ENCODE data around the gene P2RY11. TPM values are rescaled to one million over a fixed set of nuclear protein-coding genes. Genes with fewer than 3 reads are reported as not detected.

P2RY11 gene
- total RNA-seq, 2 donors from 2014 or later = 9.2 to 20.8 TPM

GRCh38 chr19:10083911-10084310, 27.6 kb upstream of the P2RY11 start:
- Histone ChIP-seq H3K9me3 (no peaks in the 10 kb centered on the region), H3K4me3 (no peak overlapping the region), H3K27me3 (replicated peaks; ENCODE audit: insufficient read depth) (no peaks in the 10 kb centered on the region), H3K4me1 (replicated peaks) (no peaks in the 10 kb centered on the region), H3K27ac (no peak overlapping the region), H3K36me3 (no peaks in the 10 kb centered on the region)
- WGBS = 85% methylated on average over 9 of the region's 9 CpGs
- no peak for TF ChIP-seq POLR2A (IDR thresholded peaks at IDR 0.05)
- TF ChIP-seq POLR2AphosphoS5 (IDR thresholded peaks at IDR 0.05) = no peak
- TF ChIP-seq CTCF (IDR thresholded peaks at IDR 0.05) = no peak
- DNase-seq (ENCODE audit: low spot score) = no peak
- intact Hi-C loops (cut with DNase I) = no loop called here

GRCh38 chr19:10084803-10085202, 26.7 kb upstream of the P2RY11 start:
- no peaks in the 10 kb centered on the region for H3K36me3 ChIP-seq
- H3K4me1 ChIP-seq (replicated peaks) = no peaks in the 10 kb centered on the region
- H3K27ac ChIP-seq = no peak overlapping the region
- intact Hi-C loops (cut with DNase I) = no loop called here
- DNase-seq (ENCODE audit: low spot score) = no peak
- H3K4me3 ChIP-seq = no peak overlapping the region
- 68% methylated on average over 3 of the region's 3 CpGs for WGBS
- H3K27me3 ChIP-seq (replicated peaks; ENCODE audit: insufficient read depth) = no peaks in the 10 kb centered on the region
- no peaks in the 10 kb centered on the region for H3K9me3 ChIP-seq
- TF ChIP-seq POLR2A (IDR thresholded peaks at IDR 0.05) = no peak
- TF ChIP-seq CTCF (IDR thresholded peaks at IDR 0.05) = no peak
- TF ChIP-seq POLR2AphosphoS5 (IDR thresholded peaks at IDR 0.05) = no peak

- Histone ChIP-seq H3K27me3 (replicated peaks; ENCODE audit: insufficient read depth) (no peaks in the 10 kb centered on the region), H3K27ac (peak within 1 kb of the TSS; percentile 85 to 92), H3K4me1 (replicated peaks) (no peaks in the 10 kb centered on the region), H3K36me3 (no peaks in the 10 kb centered on the region), H3K4me3 (peak within 1 kb of the TSS; percentile 70 to 96), H3K9me3 (no peaks in the 10 kb centered on the region)
- DNase-seq (ENCODE audit: low spot score) = peak; percentile 64
- intact Hi-C loops (cut with DNase I) = no loop called here
- 6% methylated on average over 44 of the region's 81 CpGs for WGBS
- TF ChIP-seq POLR2AphosphoS5 (IDR thresholded peaks at IDR 0.05) (peak; percentile 40), POLR2A (IDR thresholded peaks at IDR 0.05) (peak; percentile 13), CTCF (IDR thresholded peaks at IDR 0.05) (peak in 1 of 4 experiments; percentile 17)
Observed at GRCh38 chr19:10085641-10086590, 25.6 kb upstream of the P2RY11 start, which contains the start of gene SHFL. SHFL (plus strand) TSS chr19:10086317; CDS start chr19:10086428, 111 bp downstream.

GRCh38 chr19:10086591-10087192, 24.8 kb upstream of the P2RY11 start:
- intact Hi-C loops (cut with DNase I) = no loop called here
- DNase-seq (ENCODE audit: low spot score) = no peak
- no peaks in the 10 kb centered on the region for H3K4me1 ChIP-seq (replicated peaks)
- H3K4me3 ChIP-seq = peak overlapping the region; percentile 70 to 96
- 4% methylated on average over 43 of the region's 43 CpGs for WGBS
- H3K36me3 ChIP-seq = no peaks in the 10 kb centered on the region
- H3K9me3 ChIP-seq = no peaks in the 10 kb centered on the region
- TF ChIP-seq POLR2AphosphoS5 (IDR thresholded peaks at IDR 0.05) (no peak), CTCF (IDR thresholded peaks at IDR 0.05) (no peak), POLR2A (IDR thresholded peaks at IDR 0.05) (no peak)
- peak overlapping the region; percentile 85 to 92 for H3K27ac ChIP-seq
- H3K27me3 ChIP-seq (replicated peaks; ENCODE audit: insufficient read depth) = no peaks in the 10 kb centered on the region
